WTC11 (cell line): Measurements from ENCODE around the gene CEP85L. TPM values are rescaled to one million over a fixed set of nuclear protein-coding genes. Genes with fewer than 3 reads are reported as not detected.

ENCODE experiments used
- ATAC-seq: fragments of 200-7000 bp; cut with Tn5 transposase; 2 replicates; pipeline ENCODE4 v1.10.0; 2021; ENCODE audit warnings: mild to moderate bottlenecking, moderate library complexity
- CTCF ChIA-PET: fragments of 300-600 bp; sonication (Branson Sonifier 250); formaldehyde crosslinking; loops from one replicate; lab custom pipeline; 2021; ENCODE audit warnings: antibody characterized with exemption; lab: Charles Lee
- POLR2A ChIA-PET: fragments of 350-600 bp; sonication (Branson Sonifier 250); formaldehyde crosslinking; loops from one replicate; lab custom pipeline; 2021; ENCODE audit warnings: antibody characterized with exemption; lab: Charles Lee
- DNase-seq: peaks from one replicate; pipeline ENCODE4 v3.0.0; 2021; ENCODE audit warnings: low spot score
- H3K27ac Mint-ChIP-seq: 2 replicates; pipeline ENCODE4 v1.8.0; 2021; ENCODE audit warnings: mixed read lengths
- H3K27me3 Mint-ChIP-seq: 2 replicates; pipeline ENCODE4 v1.8.0; 2021; ENCODE audit warnings: low read depth, mild to moderate bottlenecking, moderate library complexity, mixed read lengths
- H3K36me3 Mint-ChIP-seq: 2 replicates; pipeline ENCODE4 v1.8.0; 2021; ENCODE audit warnings: mixed read lengths
- H3K4me1 Mint-ChIP-seq: 2 replicates; pipeline ENCODE4 v1.8.0; 2022; ENCODE audit warnings: mixed read lengths
- H3K4me3 Mint-ChIP-seq: 2 replicates; pipeline ENCODE4 v1.8.0; 2021; ENCODE audit warnings: mild to moderate bottlenecking, moderate library complexity, mixed read lengths
- H3K9me3 Mint-ChIP-seq: 2 replicates; pipeline ENCODE4 v1.8.0; 2021; ENCODE audit warnings: mixed read lengths
- NR3C1 ChIP-seq: sonication (generic); formaldehyde crosslinking; conservative IDR thresholded peaks from 2 replicates; pipeline ENCODE4 v1.8.1; 2023; ENCODE audit warnings: low read depth, mild to moderate bottlenecking, missing genetic modification reagents
- SOX15 ChIP-seq: fragments of 250-450 bp; sonication (Bioruptor Pico); IDR thresholded peaks from 2 replicates; pipeline ENCODE4 v1.9.0; 2021; ENCODE audit warnings: mild to moderate bottlenecking
- ZNF121 ChIP-seq: sonication (generic); formaldehyde crosslinking; IDR thresholded peaks from 2 replicates; pipeline ENCODE4 v1.8.0; 2023; ENCODE audit warnings: missing genetic modification reagents
- ZNF232 ChIP-seq: sonication (generic); formaldehyde crosslinking; IDR thresholded peaks from 2 replicates; pipeline ENCODE4 v1.8.0; 2022; ENCODE audit warnings: mild to moderate bottlenecking, missing genetic modification reagents
- ZNF671 ChIP-seq: fragments of 250-450 bp; sonication (Bioruptor Pico); IDR thresholded peaks from 2 replicates; pipeline ENCODE4 v1.8.0; 2021; ENCODE audit warnings: mild to moderate bottlenecking
- total RNA-seq: library from RNA; stranded (reverse); gene quantifications from 3 replicates; pipeline ENCODE4 v1.2.3, GENCODE V29; 2021
- TF ChIP-seq, protein P1 (sequence below): sonication (generic); formaldehyde crosslinking; IDR thresholded peaks from 2 replicates; pipeline ENCODE4 v1.8.0; 2023; ENCODE audit warnings: missing genetic modification reagents, mild to moderate bottlenecking, borderline replicate concordance
- TF ChIP-seq, protein P2 (sequence below): sonication (generic); formaldehyde crosslinking; IDR thresholded peaks from 2 replicates; pipeline ENCODE4 v1.8.0; 2022; ENCODE audit warnings: missing genetic modification reagents
- TF ChIP-seq, protein P3 (sequence below): fragments of 200-600 bp; IDR thresholded peaks from 2 replicates; pipeline ENCODE4 v1.8.0; 2022; ENCODE audit warnings: antibody characterized with exemption
- TF ChIP-seq, protein P4 (sequence below): sonication (generic); formaldehyde crosslinking; IDR thresholded peaks from 2 replicates; pipeline ENCODE4 v1.8.0; 2023; ENCODE audit warnings: mild to moderate bottlenecking, missing genetic modification reagents
- TF ChIP-seq, protein P5 (sequence below): fragments of 250-450 bp; sonication (Bioruptor Pico); IDR thresholded peaks from 2 replicates; pipeline ENCODE4 v1.9.0; 2021; ENCODE audit warnings: mild to moderate bottlenecking
- TF ChIP-seq, protein P6 (sequence below): sonication (generic); formaldehyde crosslinking; IDR thresholded peaks from 2 replicates; pipeline ENCODE4 v1.8.1; 2022; ENCODE audit warnings: low read depth, mild to moderate bottlenecking, moderate library complexity, missing genetic modification reagents, borderline replicate concordance
- TF ChIP-seq, protein P7 (sequence below): sonication (generic); formaldehyde crosslinking; IDR thresholded peaks from 2 replicates; pipeline ENCODE4 v1.8.0; 2022; ENCODE audit warnings: mild to moderate bottlenecking, missing genetic modification reagents

The CEP85L gene
- total RNA-seq, 1 experiment from 2014 or later, result 32.5 TPM

DNA sequence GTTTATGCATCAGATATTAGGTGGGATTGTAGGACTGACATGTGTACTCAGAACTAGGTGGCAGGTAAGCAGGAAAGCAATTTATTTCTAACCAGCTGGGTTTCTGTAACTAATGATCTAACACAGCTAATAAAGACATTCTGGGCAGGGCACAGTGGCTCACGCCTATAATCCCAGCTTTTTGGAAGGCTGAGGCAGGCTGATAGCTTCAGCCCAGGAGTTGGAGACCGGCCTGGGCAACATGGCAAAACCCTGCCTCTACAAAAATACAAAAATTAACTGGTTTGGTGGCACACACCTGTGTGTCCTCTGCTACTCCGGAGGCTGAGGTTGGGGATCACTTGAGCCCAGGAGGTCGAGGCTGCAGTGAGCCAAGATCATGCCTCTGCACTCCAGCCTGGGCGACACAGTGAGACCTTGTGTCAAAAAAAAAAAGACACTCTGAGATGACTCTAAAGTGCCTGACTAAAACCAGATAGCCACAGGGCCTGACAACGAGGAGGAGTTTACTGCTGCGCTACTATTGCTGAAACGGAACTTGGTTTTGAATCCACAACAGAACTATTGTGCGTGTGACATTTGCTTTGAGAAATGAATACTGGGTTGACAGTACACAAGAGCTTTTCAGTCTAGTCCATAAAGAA lies 29.2 kb upstream of the CEP85L start:
- DNase-seq, result no peak
- TF ChIP-seq ZNF232 (CRISPR knock-in tag), result no peak
- TF ChIP-seq ZNF671 (CRISPR knock-in tag), result no peak
- TF ChIP-seq, protein P1, sequence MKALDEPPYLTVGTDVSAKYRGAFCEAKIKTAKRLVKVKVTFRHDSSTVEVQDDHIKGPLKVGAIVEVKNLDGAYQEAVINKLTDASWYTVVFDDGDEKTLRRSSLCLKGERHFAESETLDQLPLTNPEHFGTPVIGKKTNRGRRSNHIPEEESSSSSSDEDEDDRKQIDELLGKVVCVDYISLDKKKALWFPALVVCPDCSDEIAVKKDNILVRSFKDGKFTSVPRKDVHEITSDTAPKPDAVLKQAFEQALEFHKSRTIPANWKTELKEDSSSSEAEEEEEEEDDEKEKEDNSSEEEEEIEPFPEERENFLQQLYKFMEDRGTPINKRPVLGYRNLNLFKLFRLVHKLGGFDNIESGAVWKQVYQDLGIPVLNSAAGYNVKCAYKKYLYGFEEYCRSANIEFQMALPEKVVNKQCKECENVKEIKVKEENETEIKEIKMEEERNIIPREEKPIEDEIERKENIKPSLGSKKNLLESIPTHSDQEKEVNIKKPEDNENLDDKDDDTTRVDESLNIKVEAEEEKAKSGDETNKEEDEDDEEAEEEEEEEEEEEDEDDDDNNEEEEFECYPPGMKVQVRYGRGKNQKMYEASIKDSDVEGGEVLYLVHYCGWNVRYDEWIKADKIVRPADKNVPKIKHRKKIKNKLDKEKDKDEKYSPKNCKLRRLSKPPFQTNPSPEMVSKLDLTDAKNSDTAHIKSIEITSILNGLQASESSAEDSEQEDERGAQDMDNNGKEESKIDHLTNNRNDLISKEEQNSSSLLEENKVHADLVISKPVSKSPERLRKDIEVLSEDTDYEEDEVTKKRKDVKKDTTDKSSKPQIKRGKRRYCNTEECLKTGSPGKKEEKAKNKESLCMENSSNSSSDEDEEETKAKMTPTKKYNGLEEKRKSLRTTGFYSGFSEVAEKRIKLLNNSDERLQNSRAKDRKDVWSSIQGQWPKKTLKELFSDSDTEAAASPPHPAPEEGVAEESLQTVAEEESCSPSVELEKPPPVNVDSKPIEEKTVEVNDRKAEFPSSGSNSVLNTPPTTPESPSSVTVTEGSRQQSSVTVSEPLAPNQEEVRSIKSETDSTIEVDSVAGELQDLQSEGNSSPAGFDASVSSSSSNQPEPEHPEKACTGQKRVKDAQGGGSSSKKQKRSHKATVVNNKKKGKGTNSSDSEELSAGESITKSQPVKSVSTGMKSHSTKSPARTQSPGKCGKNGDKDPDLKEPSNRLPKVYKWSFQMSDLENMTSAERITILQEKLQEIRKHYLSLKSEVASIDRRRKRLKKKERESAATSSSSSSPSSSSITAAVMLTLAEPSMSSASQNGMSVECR (CRISPR knock-in tag), result no peak
- TF ChIP-seq, protein P2, sequence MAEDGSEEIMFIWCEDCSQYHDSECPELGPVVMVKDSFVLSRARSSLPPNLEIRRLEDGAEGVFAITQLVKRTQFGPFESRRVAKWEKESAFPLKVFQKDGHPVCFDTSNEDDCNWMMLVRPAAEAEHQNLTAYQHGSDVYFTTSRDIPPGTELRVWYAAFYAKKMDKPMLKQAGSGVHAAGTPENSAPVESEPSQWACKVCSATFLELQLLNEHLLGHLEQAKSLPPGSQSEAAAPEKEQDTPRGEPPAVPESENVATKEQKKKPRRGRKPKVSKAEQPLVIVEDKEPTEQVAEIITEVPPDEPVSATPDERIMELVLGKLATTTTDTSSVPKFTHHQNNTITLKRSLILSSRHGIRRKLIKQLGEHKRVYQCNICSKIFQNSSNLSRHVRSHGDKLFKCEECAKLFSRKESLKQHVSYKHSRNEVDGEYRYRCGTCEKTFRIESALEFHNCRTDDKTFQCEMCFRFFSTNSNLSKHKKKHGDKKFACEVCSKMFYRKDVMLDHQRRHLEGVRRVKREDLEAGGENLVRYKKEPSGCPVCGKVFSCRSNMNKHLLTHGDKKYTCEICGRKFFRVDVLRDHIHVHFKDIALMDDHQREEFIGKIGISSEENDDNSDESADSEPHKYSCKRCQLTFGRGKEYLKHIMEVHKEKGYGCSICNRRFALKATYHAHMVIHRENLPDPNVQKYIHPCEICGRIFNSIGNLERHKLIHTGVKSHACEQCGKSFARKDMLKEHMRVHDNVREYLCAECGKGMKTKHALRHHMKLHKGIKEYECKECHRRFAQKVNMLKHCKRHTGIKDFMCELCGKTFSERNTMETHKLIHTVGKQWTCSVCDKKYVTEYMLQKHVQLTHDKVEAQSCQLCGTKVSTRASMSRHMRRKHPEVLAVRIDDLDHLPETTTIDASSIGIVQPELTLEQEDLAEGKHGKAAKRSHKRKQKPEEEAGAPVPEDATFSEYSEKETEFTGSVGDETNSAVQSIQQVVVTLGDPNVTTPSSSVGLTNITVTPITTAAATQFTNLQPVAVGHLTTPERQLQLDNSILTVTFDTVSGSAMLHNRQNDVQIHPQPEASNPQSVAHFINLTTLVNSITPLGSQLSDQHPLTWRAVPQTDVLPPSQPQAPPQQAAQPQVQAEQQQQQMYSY, result no peak
- no peak for TF ChIP-seq ZNF121 (CRISPR knock-in tag)
- TF ChIP-seq, protein P3, sequence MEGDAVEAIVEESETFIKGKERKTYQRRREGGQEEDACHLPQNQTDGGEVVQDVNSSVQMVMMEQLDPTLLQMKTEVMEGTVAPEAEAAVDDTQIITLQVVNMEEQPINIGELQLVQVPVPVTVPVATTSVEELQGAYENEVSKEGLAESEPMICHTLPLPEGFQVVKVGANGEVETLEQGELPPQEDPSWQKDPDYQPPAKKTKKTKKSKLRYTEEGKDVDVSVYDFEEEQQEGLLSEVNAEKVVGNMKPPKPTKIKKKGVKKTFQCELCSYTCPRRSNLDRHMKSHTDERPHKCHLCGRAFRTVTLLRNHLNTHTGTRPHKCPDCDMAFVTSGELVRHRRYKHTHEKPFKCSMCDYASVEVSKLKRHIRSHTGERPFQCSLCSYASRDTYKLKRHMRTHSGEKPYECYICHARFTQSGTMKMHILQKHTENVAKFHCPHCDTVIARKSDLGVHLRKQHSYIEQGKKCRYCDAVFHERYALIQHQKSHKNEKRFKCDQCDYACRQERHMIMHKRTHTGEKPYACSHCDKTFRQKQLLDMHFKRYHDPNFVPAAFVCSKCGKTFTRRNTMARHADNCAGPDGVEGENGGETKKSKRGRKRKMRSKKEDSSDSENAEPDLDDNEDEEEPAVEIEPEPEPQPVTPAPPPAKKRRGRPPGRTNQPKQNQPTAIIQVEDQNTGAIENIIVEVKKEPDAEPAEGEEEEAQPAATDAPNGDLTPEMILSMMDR, result no peak
- Mint-ChIP-seq H3K4me3 (no peak overlapping the region), H3K27ac (no peak overlapping the region), H3K9me3 (no peaks in the 10 kb centered on the region), H3K27me3 (no peaks in the 10 kb centered on the region), H3K36me3 (no peaks in the 10 kb centered on the region), H3K4me1 (peaks cover 2% of the 10 kb centered on the region)
- CTCF ChIA-PET, result no interaction called here
- POLR2A ChIA-PET, result no interaction called here
- no peak for ATAC-seq

DNA sequence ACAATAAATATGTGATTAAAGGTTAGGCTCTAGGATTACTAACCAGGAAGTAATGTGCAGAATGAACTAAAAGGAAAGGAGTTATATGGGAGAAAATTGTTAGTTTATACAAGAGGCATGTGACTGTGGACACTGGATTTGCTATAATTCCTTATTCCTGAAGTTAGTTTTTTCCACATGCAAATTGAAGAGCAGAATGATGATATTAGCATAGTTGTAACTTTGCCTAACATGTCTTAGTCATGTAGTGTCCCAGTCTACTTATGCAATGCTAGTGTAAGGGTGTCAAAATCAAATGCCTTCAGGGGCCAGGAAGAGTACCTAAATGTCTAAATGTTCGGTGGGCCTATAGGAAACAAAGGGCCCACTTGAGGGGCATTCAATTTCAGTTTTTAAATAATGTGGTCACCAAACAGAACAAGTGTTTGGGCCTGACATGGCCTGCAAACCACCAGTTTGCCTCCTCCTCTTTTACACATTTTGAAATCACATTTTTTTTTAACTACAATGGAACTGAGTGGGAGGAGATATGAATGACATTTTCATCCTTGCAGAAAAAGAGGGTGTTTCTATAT lies 28.0 kb upstream of the CEP85L start:
- DNase-seq (no peak), ATAC-seq (no peak)
- ChIA-PET CTCF (no interaction called here), POLR2A (no interaction called here)
- Mint-ChIP-seq H3K4me3 (no peak overlapping the region), H3K9me3 (no peaks in the 10 kb centered on the region), H3K27me3 (no peaks in the 10 kb centered on the region), H3K36me3 (no peaks in the 10 kb centered on the region), H3K4me1 (no peaks in the 10 kb centered on the region), H3K27ac (no peak overlapping the region)
- TF ChIP-seq, protein P4, sequence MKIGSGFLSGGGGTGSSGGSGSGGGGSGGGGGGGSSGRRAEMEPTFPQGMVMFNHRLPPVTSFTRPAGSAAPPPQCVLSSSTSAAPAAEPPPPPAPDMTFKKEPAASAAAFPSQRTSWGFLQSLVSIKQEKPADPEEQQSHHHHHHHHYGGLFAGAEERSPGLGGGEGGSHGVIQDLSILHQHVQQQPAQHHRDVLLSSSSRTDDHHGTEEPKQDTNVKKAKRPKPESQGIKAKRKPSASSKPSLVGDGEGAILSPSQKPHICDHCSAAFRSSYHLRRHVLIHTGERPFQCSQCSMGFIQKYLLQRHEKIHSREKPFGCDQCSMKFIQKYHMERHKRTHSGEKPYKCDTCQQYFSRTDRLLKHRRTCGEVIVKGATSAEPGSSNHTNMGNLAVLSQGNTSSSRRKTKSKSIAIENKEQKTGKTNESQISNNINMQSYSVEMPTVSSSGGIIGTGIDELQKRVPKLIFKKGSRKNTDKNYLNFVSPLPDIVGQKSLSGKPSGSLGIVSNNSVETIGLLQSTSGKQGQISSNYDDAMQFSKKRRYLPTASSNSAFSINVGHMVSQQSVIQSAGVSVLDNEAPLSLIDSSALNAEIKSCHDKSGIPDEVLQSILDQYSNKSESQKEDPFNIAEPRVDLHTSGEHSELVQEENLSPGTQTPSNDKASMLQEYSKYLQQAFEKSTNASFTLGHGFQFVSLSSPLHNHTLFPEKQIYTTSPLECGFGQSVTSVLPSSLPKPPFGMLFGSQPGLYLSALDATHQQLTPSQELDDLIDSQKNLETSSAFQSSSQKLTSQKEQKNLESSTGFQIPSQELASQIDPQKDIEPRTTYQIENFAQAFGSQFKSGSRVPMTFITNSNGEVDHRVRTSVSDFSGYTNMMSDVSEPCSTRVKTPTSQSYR (CRISPR knock-in tag), result no peak
- TF ChIP-seq SOX15 (CRISPR knock-in tag) (no peak), NR3C1 (CRISPR knock-in tag) (no peak)
- TF ChIP-seq, protein P5, sequence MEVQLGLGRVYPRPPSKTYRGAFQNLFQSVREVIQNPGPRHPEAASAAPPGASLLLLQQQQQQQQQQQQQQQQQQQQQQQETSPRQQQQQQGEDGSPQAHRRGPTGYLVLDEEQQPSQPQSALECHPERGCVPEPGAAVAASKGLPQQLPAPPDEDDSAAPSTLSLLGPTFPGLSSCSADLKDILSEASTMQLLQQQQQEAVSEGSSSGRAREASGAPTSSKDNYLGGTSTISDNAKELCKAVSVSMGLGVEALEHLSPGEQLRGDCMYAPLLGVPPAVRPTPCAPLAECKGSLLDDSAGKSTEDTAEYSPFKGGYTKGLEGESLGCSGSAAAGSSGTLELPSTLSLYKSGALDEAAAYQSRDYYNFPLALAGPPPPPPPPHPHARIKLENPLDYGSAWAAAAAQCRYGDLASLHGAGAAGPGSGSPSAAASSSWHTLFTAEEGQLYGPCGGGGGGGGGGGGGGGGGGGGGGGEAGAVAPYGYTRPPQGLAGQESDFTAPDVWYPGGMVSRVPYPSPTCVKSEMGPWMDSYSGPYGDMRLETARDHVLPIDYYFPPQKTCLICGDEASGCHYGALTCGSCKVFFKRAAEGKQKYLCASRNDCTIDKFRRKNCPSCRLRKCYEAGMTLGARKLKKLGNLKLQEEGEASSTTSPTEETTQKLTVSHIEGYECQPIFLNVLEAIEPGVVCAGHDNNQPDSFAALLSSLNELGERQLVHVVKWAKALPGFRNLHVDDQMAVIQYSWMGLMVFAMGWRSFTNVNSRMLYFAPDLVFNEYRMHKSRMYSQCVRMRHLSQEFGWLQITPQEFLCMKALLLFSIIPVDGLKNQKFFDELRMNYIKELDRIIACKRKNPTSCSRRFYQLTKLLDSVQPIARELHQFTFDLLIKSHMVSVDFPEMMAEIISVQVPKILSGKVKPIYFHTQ (CRISPR knock-in tag), result no peak
- TF ChIP-seq, protein P6, sequence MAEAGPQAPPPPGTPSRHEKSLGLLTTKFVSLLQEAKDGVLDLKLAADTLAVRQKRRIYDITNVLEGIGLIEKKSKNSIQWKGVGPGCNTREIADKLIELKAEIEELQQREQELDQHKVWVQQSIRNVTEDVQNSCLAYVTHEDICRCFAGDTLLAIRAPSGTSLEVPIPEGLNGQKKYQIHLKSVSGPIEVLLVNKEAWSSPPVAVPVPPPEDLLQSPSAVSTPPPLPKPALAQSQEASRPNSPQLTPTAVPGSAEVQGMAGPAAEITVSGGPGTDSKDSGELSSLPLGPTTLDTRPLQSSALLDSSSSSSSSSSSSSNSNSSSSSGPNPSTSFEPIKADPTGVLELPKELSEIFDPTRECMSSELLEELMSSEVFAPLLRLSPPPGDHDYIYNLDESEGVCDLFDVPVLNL (CRISPR knock-in tag), result no peak
- TF ChIP-seq, protein P7, sequence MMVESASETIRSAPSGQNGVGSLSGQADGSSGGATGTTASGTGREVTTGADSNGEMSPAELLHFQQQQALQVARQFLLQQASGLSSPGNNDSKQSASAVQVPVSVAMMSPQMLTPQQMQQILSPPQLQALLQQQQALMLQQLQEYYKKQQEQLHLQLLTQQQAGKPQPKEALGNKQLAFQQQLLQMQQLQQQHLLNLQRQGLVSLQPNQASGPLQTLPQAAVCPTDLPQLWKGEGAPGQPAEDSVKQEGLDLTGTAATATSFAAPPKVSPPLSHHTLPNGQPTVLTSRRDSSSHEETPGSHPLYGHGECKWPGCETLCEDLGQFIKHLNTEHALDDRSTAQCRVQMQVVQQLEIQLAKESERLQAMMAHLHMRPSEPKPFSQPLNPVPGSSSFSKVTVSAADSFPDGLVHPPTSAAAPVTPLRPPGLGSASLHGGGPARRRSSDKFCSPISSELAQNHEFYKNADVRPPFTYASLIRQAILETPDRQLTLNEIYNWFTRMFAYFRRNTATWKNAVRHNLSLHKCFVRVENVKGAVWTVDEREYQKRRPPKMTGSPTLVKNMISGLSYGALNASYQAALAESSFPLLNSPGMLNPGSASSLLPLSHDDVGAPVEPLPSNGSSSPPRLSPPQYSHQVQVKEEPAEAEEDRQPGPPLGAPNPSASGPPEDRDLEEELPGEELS (CRISPR knock-in tag), result no peak
